Testis (tissue), 5 donors: ENCODE measurements around the gene PRELID2. TPM values are rescaled to one million over a fixed set of nuclear protein-coding genes. Genes with fewer than 3 reads are reported as not detected.

Experiments
- DNase-seq: peaks from one replicate; pipeline ENCODE4 v3.0.0-alpha.2; 2019
- H3K27ac ChIP-seq, 2 donors: fragments of 200-600 bp; sonication (generic); one replicate each; pipeline ENCODE4 v1.5.1; 2019
- H3K27me3 ChIP-seq: fragments of 200-600 bp; sonication (generic); one replicate; pipeline ENCODE4 v1.5.1; 2019
- H3K36me3 ChIP-seq: fragments of 200-600 bp; sonication (generic); one replicate; pipeline ENCODE4 v1.5.1; 2017; ENCODE audit warnings: low read depth; ENCODE audit errors: missing control alignments
- H3K4me1 ChIP-seq: fragments of 200-600 bp; sonication (generic); one replicate; pipeline ENCODE4 v1.5.1; 2019
- H3K4me3 ChIP-seq, 2 donors: fragments of 200-600 bp; sonication (generic); one replicate each; pipeline ENCODE4 v1.5.1; 2017 to 2019
- H3K9me3 ChIP-seq: fragments of 200-600 bp; sonication (generic); one replicate; pipeline ENCODE4 v1.5.1; 2017
- POLR2A ChIP-seq: fragments of 450-650 bp; IDR thresholded peaks from one replicate; pipeline ENCODE4 v1.6.1; 2017; ENCODE audit warnings: antibody characterized with exemption, mild to moderate bottlenecking, moderate library complexity
- WGBS, 2 donors: methylation state at CpG; one replicate each; pipeline ENCODE4 v1.1.5; 2018; 5-methylcytosine and 5-hydroxymethylcytosine counted together
- intact Hi-C: fragments of 100-400 bp; cut with DNase I; formaldehyde crosslinking; loops from one replicate; pipeline ENCODE4 v1.15.1; 2023; ENCODE audit warnings: low total_unique reads
- long read RNA-seq, 2 donors: transcript quantifications; one replicate each; lab custom pipeline, GENCODE V29; 2026
- polyA plus RNA-seq: library from polyadenylated mRNA; stranded (reverse); fragments of 350-450 nt; fragmentation: Illumina TruSeq; extraction: RNeasy Lipid Tissue Mini Kit (QIAGEN cat#74804); gene quantifications from one replicate; pipeline ENCODE4 v1.2.3, GENCODE V29; 2014; ENCODE audit warnings: low read depth, low replicate concordance; ENCODE audit not compliant: insufficient read depth
- total RNA-seq, 2 donors: library from RNA; depleted of rRNA; stranded (reverse); fragments of >200 nt; gene quantifications; one replicate each; pipeline ENCODE4 v1.2.3, GENCODE V29; 2016
- TF ChIP-seq, protein P1 (sequence below), 3 experiments: fragments of 450-650 bp in 2 of 3; fragments of 200-600 bp in 1 of 3; sonication (generic) in 1 of 3; IDR thresholded peaks; one replicate each; pipeline ENCODE4 v1.5.1; 2016 to 2019; ENCODE audit warnings: antibody characterized with exemption in 3 of 3, mild to moderate bottlenecking in 2 of 3, moderate library complexity in 1 of 3

Gene PRELID2
- 10 to 100 TPM; 13.8 to 15.7 TPM for total RNA-seq
- 2.9 TPM for polyA plus RNA-seq
- long read RNA-seq, donor 1, partial matches to known transcripts, result 0 of 1 reads
- long read RNA-seq, donor 1, other reads (novel, unspliced or antisense), result 0 of 1 reads
- long read RNA-seq, donor 2, result 0 reads

DNA sequence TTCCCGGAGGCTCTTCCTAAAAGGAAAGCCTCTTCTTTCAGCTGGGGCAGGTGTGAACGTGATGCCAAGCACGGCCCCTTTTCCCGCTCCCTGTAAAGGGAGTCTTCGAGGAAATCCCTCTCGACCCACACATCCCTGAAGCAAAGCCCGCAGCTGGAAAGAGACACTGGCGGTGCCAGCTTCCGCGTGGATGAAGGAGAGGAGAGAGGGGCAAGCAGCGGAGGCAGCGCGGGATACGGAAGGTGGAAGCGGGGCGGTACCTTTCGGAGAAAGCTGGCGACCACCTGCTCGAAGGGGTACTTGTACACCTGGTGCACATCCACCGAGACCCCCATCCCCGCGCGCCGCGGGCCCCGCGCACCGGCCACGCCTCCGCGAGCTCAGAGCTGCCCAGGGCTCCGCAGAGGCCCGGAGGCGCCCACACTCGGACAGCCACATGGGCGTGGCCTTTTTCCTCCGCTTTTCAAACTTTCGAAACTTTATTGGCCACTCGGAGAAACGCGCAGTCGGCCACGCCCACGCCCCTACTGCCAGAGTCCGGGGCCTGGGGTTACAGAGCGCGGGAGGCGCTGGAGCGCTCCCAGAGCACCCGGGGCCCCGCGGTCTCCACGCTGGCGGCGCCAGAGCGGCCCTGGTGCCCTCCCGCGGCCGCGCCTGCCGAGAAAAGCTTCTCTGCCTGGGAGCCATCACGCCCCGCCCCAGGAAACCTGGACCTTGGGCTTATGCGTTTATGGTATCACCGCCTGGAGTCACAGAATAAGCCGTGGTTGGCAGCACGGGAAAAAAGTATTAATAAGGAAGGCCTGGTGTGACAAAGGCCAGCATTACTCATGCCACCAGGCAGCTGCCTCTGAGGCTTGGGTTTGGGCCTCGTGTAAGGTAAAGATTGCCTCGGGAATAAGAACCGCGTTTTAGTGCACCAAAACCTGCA, at the start of gene PRELID2:
Gene PRELID2 (minus strand): TSS at position 426 of the 931 bp plus-strand sequence. CDS start 91 bp downstream, at position 335.
- peak within 1 kb of the TSS; percentile 65 to 81 for H3K4me3 ChIP-seq
- intact Hi-C loops, result no loop called here
- no peaks in the 10 kb centered on the region for H3K27me3 ChIP-seq
- no peaks in the 10 kb centered on the region for H3K9me3 ChIP-seq
- peak; percentile 94 for DNase-seq
- peaks cover 10% of the 10 kb centered on the region for H3K4me1 ChIP-seq
- TF ChIP-seq, protein P1, sequence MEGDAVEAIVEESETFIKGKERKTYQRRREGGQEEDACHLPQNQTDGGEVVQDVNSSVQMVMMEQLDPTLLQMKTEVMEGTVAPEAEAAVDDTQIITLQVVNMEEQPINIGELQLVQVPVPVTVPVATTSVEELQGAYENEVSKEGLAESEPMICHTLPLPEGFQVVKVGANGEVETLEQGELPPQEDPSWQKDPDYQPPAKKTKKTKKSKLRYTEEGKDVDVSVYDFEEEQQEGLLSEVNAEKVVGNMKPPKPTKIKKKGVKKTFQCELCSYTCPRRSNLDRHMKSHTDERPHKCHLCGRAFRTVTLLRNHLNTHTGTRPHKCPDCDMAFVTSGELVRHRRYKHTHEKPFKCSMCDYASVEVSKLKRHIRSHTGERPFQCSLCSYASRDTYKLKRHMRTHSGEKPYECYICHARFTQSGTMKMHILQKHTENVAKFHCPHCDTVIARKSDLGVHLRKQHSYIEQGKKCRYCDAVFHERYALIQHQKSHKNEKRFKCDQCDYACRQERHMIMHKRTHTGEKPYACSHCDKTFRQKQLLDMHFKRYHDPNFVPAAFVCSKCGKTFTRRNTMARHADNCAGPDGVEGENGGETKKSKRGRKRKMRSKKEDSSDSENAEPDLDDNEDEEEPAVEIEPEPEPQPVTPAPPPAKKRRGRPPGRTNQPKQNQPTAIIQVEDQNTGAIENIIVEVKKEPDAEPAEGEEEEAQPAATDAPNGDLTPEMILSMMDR (IDR thresholded peaks at IDR 0.05), result no peak
- TF ChIP-seq POLR2A, result peak; percentile 15
- 1 to 2% methylated on average over 38 to 71 of the region's 71 CpGs for WGBS, 2 donors
- H3K36me3 ChIP-seq, result no peaks in the 10 kb centered on the region
- H3K27ac ChIP-seq, result peak within 1 kb of the TSS; percentile 16 to 70

DNA sequence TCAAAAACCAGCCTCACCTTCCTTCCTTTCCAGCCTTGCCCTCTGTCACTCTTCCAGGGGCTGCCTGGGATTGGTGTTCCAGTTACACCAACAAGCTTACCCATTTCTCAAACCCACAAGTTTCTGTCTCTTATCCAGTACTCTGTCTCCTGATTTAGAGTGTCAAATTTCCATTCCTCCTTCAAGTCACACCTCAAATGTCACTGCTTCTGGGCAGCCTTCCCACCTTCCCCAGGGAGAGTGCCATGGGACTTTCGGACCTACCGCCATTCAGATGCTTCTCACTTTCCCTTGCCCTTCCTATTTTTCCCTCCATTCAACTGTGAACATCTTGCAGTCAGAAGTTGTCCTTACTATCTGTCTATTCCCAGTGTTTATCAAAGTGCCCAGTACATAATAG, 39.6 kb upstream of the PRELID2 start:
- DNase-seq, result no peak
- 88 to 91% methylated on average over 2 of the region's 2 CpGs for WGBS, 2 donors
- intact Hi-C loops, result no loop called here
- Histone ChIP-seq H3K27me3 (no peaks in the 10 kb centered on the region), H3K36me3 (no peaks in the 10 kb centered on the region), H3K27ac (no peak overlapping the region), H3K9me3 (no peaks in the 10 kb centered on the region), H3K4me3 (no peak overlapping the region), H3K4me1 (peaks cover 4% of the 10 kb centered on the region)
- TF ChIP-seq, protein P1 (IDR thresholded peaks at IDR 0.05), result no peak
- TF ChIP-seq POLR2A, result no peak

DNA sequence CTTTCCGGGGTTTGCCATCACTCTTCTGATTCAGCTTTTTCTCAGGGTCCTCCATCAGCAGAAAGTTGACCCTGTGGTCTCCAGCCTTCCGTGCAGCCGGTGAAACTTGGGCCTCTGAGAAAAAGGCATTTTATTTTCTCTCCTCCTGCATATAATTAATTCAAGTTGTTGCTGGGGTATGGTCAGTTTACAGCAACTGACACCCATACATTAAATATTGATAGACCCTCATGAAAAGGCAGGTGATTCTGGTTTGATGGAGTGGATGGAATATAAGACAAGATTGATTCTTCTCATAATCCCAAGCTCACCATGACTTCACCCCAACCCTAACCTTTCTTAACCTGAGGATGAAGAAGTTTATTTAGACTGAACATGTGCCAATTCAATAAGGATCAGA, 37.8 kb upstream of the PRELID2 start, which contains the start of gene GRXCR2:
Gene GRXCR2 (minus strand): TSS at position 101 of the 400 bp plus-strand sequence. CDS start 46 bp downstream, at position 55.
- no peak for TF ChIP-seq POLR2A
- TF ChIP-seq, protein P1 (IDR thresholded peaks at IDR 0.05), result no peak
- H3K27me3 ChIP-seq, result no peaks in the 10 kb centered on the region
- peaks cover 4% of the 10 kb centered on the region for H3K4me1 ChIP-seq
- no peaks in the 10 kb centered on the region for H3K9me3 ChIP-seq
- H3K27ac ChIP-seq, result no peak within 1 kb of the TSS
- H3K36me3 ChIP-seq, result no peaks in the 10 kb centered on the region
- 58 to 85% methylated on average over 3 of the region's 3 CpGs for WGBS, 2 donors
- DNase-seq, result no peak
- intact Hi-C loops, result no loop called here
- H3K4me3 ChIP-seq, result no peak within 1 kb of the TSS

DNA sequence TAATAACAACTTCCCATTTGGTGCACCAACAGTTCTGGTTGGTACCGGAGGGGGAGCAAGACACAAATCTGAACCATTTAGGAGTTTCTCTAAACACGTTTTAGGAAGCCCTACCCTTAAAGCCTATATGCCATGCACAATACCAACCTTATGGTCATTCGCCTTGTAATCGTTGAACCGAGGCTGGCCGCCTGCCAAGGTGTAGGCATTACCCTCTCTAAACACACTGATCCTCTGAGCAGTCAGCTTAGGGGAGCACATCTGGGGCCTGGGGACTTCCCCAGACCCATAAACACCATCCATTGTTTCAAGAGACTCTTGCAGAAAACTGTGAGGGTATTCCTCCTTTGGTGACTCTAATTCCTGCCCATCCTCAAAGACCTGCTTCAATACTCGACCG, 37.3 kb upstream of the PRELID2 start:
- Histone ChIP-seq H3K4me3 (no peak overlapping the region), H3K27me3 (no peaks in the 10 kb centered on the region), H3K27ac (no peak overlapping the region), H3K4me1 (peaks cover 4% of the 10 kb centered on the region), H3K36me3 (no peaks in the 10 kb centered on the region), H3K9me3 (no peaks in the 10 kb centered on the region)
- TF ChIP-seq, protein P1 (IDR thresholded peaks at IDR 0.05), result no peak
- DNase-seq, result no peak
- intact Hi-C loops, result no loop called here
- 75 to 87% methylated on average over 8 of the region's 8 CpGs for WGBS, 2 donors
